Keratinocyte (primary cell): ENCODE results near the gene LZTR1.

ENCODE experiments used
- CTCF ChIP-seq, 3 experiments: IDR thresholded peaks in 1 of 3; conservative IDR thresholded peaks in 1 of 3; optimal IDR thresholded peaks in 1 of 3; 2 replicates in 2 of 3; 3 replicates in 1 of 3; pipeline versions ENCODE3 to v1.5.1; 2011; ENCODE audit warnings: low read length in 3 of 3, mild to moderate bottlenecking in 3 of 3, moderate library complexity in 2 of 3, control low read depth in 1 of 3, inconsistent platforms in 1 of 3; ENCODE audit not compliant: insufficient read depth in 2 of 3; ENCODE audit errors: extremely low read depth in 1 of 3
- EZH2 ChIP-seq: IDR thresholded peaks from one replicate; pipeline ENCODE4 v1.6.1; 2012; ENCODE audit warnings: inconsistent platforms, mild to moderate bottlenecking, low read length, moderate library complexity

- TF ChIP-seq CTCF (optimal IDR thresholded peaks at IDR 0.05 in 1 of 3, IDR thresholded peaks at IDR 0.05 in 1 of 3, conservative IDR thresholded peaks at IDR 0.05 in 1 of 3; ENCODE audit: extremely low read depth in 1 of 3, insufficient read depth in 2 of 3, low read length in 3 of 3), result no peak
- no peak for TF ChIP-seq EZH2
Measured at GRCh38 chr22:20973634-20974286, 8.3 kb upstream of the LZTR1 start.
